Right lobe of liver (tissue), 4 donors: ENCODE measurements around the gene RNF19B.

ENCODE experiments used
- CTCF ChIP-seq, 4 donors: fragments of 200-600 bp in 3 of 4; fragments of 450-650 bp in 1 of 4; IDR thresholded peaks; one replicate each; pipeline versions ENCODE4 v1.5.1 to v1.8.0; 2016 to 2022; ENCODE audit warnings: antibody characterized with exemption in 4 of 4, mild to moderate bottlenecking in 2 of 4
- POLR2A ChIP-seq: fragments of 450-650 bp; IDR thresholded peaks from one replicate; pipeline ENCODE4 v1.6.1; 2017; ENCODE audit warnings: antibody characterized with exemption, mild to moderate bottlenecking
- donor health status: DM: no; HTN: no; CAD: no.
- donor health status: DM: no; HTN: no; CAD: no.
- donor health status: DM: no; HTN: yes; CAD: no.

GRCh38 chr1:32888134-32888533, 76.5 kb downstream of the RNF19B start:
- TF ChIP-seq CTCF (IDR thresholded peaks at IDR 0.05) = no peak
- no peak for TF ChIP-seq POLR2A
